ENCODE data around the gene JAK1. TPM values are rescaled to one million over a fixed set of nuclear protein-coding genes. Genes with fewer than 3 reads are reported as not detected.

Gene JAK1
- total and polyA plus RNA-seq, 9 of the 15 experiments (the other 6 are each of a cell fraction or from before 2014, with no cell fraction given), result 9.7 to 44.1 (median 42.5) TPM

DNA sequence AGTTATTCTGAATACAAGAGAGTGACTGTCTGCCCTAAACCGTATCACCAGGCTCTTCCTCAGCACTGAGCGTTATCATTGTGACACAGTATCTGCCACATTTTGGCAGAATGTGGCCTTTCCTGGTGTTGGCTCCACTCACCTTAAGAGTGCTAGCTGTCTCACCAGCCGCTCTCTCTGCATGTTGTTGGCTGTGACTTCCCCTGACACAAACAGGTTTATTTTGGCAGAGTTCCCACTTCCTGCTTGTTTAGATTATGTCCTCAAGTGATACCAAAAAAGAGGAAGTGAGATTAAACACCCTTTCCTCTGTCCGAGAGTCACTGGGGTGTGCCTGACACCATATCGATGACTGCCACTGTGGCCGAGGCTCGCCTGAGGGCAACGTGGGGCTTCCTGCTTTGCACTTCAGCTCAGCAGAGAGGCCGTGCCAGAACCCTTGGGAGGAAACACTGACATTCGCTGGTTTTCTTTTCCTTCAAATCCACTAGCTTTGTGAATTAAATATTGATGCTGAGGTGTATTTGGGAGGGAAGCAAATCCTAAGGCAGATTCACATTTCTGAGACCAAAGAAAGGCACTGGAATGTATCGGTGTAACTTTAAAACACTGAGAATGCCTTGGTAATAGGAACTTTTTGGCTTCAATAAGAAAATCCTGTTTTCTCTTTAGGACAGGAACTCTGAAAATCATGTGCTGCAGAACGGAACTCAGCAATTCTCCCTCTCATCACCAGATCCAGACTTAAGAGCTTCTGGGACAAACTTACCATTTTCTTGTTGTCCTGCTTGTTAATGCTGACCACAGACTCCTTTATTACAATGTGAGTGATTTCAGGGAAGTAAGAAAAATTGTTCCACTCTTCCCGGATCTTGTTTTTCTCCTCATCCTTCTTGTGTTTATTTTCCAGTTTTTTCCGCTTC lies 102.1 kb downstream of the JAK1 start (continued):
- no peak; the same call in 1 of the 2 replicates for TF ChIP-seq POLR2AphosphoS2 (IDR thresholded peaks at IDR 0.05; ENCODE audit: low read length)
- no peak for TF ChIP-seq GTF3C2 (IDR thresholded peaks at IDR 0.05; ENCODE audit: borderline replicate concordance, extremely low read depth, insufficient read length)
- no peak; the same call in 1 of the 2 replicates for TF ChIP-seq RB1 (IDR thresholded peaks at IDR 0.05; ENCODE audit: low read depth)
- peak; percentile 87 for TF ChIP-seq ZNF589 (CRISPR knock-in tag; IDR thresholded peaks at IDR 0.05; ENCODE audit: low read depth)
- TF ChIP-seq MED1 (CRISPR knock-in tag; IDR thresholded peaks at IDR 0.05; ENCODE audit: borderline replicate concordance), result no peak
- no peak for TF ChIP-seq CTCFL (IDR thresholded peaks at IDR 0.05; ENCODE audit: borderline replicate concordance, insufficient read depth, low read depth, low read length, poor library complexity, severe bottlenecking)
- peak; percentile 94 for TF ChIP-seq CBX5 (IDR thresholded peaks at IDR 0.05; ENCODE audit: borderline replicate concordance, low read depth)
- no peak for TF ChIP-seq DNMT1 (IDR thresholded peaks at IDR 0.05)
- TF ChIP-seq, protein P1, sequence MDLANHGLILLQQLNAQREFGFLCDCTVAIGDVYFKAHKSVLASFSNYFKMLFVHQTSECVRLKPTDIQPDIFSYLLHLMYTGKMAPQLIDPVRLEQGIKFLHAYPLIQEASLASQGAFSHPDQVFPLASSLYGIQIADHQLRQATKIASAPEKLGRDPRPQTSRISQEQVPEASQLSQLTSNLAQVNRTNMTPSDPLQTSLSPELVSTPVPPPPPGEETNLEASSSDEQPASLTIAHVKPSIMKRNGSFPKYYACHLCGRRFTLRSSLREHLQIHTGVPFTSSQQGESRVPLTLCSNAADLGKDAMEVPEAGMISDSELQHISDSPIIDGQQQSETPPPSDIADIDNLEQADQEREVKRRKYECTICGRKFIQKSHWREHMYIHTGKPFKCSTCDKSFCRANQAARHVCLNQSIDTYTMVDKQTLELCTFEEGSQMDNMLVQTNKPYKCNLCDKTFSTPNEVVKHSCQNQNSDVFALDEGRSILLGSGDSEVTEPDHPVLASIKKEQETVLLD (IDR thresholded peaks at IDR 0.05), result peak; percentile 74; the same call in 1 of the 2 replicates
- TF ChIP-seq, protein P2, sequence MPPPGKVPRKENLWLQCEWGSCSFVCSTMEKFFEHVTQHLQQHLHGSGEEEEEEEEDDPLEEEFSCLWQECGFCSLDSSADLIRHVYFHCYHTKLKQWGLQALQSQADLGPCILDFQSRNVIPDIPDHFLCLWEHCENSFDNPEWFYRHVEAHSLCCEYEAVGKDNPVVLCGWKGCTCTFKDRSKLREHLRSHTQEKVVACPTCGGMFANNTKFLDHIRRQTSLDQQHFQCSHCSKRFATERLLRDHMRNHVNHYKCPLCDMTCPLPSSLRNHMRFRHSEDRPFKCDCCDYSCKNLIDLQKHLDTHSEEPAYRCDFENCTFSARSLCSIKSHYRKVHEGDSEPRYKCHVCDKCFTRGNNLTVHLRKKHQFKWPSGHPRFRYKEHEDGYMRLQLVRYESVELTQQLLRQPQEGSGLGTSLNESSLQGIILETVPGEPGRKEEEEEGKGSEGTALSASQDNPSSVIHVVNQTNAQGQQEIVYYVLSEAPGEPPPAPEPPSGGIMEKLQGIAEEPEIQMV (tag; conservative IDR thresholded peaks at IDR 0.05; ENCODE audit: low read depth), result 0 out of 2 replicates have a peak, but pooled peaks have one; percentile 26
- TF ChIP-seq BCL6 (CRISPR knock-in tag; IDR thresholded peaks at IDR 0.05), result no peak
- no peak for TF ChIP-seq GTF2F1 (IDR thresholded peaks at IDR 0.05; ENCODE audit: low read depth, low read length)
- TF ChIP-seq E2F1 (CRISPR knock-in tag; IDR thresholded peaks at IDR 0.05), result no peak
- no peak for TF ChIP-seq ZNF79 (CRISPR knock-in tag; IDR thresholded peaks at IDR 0.05; ENCODE audit: low read depth)
- peak; percentile 72 for TF ChIP-seq SP1 (CRISPR knock-in tag; IDR thresholded peaks at IDR 0.05)
- peak; percentile 95 for TF ChIP-seq CBFA2T2 (conservative IDR thresholded peaks at IDR 0.05)
- no peak for TF ChIP-seq RUNX1 (IDR thresholded peaks at IDR 0.05; ENCODE audit: low read depth)

Data from K562 (cell line).